DMS79 treated with DMSO at 0.1 percent for 48 hours (cell line): ENCODE measurements around the gene RNF141.

ENCODE experiments used
- DNase-seq: peaks from one replicate; lab custom pipeline; 2025; lab: John Stamatoyannopoulos, UW

The RNF141 gene

GRCh38 chr11:10480026-10480425 lies 61.0 kb downstream of the RNF141 start:
- DNase-seq, result no peak

GRCh38 chr11:10478574-10479550 lies 62.1 kb downstream of the RNF141 start:
- DNase-seq, result no peak

GRCh38 chr11:10478066-10478465 lies 62.9 kb downstream of the RNF141 start:
- DNase-seq, result no peak

- no peak for DNase-seq
Measured at GRCh38 chr11:10477690-10478046, 63.3 kb downstream of the RNF141 start.

- DNase-seq, result peak; percentile 16
Measured at GRCh38 chr11:10476927-10477689, 63.9 kb downstream of the RNF141 start.

GRCh38 chr11:10476342-10476741 lies 64.6 kb downstream of the RNF141 start:
- no peak for DNase-seq

GRCh38 chr11:10474551-10474950 lies 66.4 kb downstream of the RNF141 start:
- DNase-seq, result peak; percentile 64

GRCh38 chr11:10473371-10473770 lies 67.6 kb downstream of the RNF141 start:
- no peak for DNase-seq

- no peak for DNase-seq
Measured at GRCh38 chr11:10462746-10463300, 78.2 kb downstream of the RNF141 start.
